ENCODE results near the gene NCL.
"Not testable (repeated sequence)": the region's sequence is repeated elsewhere in the genome, so short reads cannot be mapped to it uniquely, and the experiment has no call there.

NCL gene

DNA sequence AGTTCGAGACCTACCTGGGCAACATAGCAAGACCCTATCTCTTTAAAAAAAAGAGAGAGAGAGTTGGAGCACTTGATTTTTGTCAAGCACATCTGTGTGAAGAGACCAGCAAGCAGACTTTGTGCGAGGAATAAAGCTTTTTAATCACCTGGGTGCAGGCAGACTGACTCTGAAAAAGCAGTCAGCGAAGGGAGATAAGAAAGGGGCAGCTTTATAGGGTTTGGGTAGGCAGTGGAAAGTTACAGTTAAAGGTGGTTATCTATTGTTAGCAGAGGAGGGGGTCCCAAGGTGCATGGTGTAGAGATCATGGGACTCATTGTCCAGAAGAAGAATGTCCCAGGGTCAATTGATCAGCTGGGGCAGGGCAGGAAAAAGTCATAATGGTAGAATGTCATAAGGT, 34.4 kb downstream of the NCL start:
- no peak for DNase-seq

DNA sequence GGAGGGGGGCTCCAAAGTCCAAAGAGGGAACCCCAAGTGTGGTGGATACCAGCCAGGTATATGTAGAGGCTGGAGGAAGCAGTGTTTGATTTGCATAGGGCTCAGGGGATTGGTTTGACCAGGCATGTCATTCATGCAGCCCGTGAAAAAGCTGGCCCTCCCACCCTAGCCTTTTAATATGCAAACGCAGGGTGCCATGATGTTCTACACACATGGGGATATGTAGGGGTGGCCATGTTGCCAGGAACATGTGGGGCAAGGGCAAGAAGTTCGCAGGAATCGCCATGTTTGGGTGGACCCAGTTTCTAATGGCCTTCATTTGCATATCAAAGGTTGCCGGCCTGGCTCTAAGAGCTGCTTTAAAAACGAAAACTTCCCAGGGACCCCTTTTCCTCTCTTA, 35.1 kb downstream of the NCL start:
- DNase-seq = no peak

DNA sequence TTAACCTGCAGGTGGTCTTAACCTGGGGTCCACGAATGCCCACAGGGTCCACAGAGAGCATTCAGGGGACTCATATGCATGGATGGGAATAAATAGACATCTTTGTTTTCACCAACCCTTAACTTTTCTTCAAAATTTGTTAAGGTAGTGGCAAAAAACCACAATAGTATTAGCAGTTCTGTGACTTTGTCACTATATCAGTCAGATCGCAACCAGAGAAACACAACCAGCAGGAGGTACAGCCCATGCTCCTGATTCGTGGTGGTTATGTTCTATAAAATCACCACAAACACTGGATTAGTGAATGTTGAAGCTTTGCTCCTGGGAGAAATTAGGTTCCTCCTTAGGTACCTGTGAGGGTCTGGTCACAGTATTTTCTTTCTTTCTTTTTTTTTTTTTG, 37.2 kb downstream of the NCL start:
- DNase-seq = no peak

DNA sequence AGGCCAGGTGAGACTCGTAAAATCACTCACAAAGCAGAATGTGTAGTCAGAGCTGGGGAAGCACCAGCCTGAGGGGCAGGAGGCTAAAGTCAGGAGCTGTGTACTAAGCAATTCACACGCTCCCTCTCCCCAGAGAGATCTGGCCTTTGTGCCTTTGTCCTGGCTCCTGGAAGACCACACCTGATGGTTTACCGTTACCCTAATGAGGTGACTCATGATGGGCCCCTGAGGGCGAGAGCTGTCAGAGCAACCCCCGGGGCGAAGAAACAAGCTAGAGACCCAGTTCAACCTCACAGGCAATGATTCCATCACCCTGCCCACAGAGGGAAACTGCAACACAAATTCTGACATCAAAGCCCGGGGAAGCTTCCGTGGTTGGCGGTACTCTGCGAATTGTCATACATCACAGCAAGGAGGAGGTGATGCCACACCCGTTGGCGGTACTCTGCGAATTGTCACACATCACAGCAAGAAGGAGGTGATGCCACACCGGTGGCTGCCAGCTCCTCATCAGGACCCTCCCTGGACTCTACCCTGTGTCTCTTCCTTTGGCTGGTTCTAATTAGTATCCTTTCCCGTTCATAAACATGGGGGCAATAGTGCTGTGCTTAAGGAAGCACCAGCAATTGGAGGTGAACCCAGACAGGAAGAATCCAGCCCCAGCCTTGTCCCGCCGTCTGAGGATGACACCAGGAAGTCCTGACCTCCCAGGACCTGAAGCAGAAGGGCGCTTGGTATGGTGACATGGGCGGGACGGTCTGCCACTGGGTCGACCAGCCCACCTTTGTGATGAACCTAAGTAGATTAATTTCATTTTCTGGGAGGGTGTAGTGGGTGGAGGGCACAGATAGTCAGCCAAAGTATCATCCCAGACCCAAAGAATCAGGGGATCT, 38.2 kb downstream of the NCL start:
- DNase-seq = no peak

DNA sequence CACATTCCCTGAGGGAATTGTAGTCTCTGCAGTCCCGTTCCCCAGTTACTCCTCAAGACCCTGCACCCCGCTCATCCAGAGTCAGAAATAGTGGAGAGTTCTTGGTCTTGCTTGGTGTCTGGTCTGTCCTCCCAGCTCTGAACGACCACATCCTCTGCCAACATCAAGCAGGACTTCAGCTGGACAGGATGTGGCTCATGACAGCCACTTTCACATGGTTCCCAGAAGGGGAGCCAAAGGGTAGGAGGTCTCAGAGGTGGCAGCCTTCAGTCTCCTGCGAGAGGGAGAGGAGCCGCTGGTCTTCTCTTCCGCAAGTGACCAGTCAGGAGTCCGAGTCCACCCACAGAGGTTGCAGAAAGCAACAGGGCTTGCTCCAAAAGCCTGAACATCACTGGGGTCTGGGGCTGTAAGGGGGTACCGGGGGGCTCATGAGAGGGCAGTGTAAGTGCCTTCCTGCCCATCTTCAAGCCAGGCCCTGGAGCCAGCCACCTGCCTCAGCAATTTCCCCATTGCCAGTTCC, 38.9 kb downstream of the NCL start:
- DNase-seq = no peak

DNA sequence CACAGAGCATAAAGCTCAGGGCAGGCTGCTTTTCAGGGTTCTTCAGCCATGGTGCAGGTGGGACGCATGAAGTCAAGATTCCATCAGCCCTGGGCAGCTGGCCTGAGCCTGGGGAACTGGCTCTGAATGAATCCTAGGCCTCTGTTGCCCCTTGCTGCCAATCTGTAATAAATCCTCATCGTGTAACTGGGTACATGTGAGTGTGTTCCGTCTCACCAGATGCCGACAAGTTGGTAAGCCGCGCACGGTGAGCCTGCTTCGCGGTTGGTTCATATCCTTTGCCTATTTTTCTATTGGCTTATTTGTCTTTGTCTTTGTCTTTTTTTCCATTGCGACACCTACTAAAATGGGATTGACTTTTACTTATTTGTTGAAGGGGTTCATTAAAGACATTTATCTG, 41.1 kb downstream of the NCL start:
- DNase-seq = no peak

DNA sequence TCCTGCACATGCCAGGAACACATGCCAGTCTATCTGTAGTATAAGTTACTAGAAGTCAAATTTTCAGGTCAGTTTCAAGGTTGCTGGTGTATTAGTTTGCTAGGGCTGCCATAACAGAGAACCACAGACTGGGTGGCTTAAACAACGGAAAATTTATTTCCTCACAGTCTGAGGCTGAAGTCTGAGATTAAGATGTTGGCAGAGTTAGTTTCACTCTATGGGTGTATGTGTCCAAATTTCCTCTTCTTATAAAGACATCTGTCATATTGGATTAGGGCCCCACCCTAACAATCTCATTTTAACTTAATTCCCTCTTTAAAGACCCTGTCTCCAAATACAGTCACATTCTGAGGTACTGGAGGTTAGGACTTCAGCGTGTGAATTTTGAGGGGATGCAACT, 42.2 kb downstream of the NCL start:
- no peak for DNase-seq

DNA sequence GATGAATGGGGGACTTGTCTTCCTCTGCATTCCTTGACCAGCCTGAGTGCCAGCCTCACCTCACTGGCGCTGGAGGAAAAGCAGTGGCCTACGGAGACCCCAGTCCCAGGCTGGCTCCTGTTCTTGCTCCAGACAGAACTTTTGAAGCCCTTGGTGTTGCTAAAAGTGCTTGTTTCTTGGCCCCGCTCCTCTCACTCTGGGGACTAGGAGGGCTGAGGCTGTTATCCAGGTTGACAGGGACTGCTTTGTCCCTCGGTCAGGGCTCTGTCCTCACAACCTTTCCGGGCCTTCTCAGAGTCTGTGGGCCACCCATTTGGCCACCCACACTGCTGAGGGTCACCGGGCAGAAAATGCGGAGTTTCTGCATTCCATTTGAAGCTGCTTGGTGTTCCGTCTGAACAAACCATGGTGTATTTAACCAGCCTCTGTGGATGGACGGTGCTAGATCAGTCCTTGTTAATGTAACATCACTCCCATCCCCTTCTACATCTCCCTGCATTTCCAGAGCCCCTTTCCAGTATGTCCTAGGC, 43.2 kb downstream of the NCL start:
- no peak for DNase-seq

DNA sequence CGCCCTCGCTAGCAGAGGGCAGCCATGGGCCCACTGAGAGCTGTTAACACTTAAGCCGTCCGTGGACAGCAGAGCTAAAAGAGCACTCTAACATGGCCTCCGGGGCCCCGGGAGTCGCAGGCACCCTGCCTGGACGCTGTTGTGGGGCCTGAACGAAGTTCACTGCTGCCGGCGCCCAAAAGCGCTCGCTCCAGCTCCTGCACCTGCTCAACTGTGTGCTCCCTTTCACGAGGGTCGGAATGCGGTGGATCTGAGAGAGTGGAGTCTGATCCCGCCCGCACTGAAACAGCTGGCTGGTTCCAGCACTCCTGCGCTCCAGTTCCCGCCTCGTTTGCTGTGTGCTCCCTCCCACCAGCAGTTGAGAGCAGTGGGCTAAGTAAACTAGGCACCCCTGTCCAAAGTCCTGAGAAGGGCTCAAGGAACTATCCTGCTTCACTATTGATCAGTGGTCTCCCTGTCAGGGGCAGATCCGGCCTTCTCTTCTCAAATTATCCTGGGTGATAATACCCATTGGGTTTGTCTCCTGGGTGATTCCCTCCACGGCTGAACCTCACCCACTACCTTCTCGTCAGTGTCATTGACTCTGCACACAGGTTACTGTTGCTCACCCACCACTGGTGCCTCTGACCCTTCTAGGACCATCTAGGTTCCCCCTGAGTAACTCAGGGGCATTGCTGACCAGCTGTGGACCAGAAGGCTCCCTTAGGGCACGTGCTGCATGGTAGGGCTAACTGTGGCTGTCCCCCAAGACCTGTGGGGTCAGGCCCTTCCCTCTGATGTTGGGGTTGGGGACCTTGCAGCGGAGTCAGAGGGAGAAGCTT, 45.3 kb downstream of the NCL start:
- no peak for DNase-seq

DNA sequence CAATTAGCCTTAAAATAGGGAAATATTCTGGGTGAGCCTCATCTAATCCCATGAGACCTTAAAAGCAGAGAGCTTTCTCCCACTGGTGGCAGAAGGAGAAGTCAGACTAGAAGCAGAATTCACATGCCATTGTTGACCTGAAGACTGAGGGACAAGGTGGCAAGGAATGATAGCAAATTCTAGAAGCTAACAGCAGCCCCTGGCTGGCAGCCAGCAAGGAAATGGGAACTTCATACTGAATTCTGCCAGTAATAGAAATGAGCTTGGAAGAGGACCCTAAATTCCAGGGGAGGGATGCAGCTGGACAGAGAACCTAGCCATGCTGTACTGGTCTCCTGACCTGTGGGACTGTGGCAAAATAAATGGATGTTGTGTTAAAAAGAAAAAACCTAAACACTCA, 49.3 kb downstream of the NCL start:
- DNase-seq = no peak

DNA sequence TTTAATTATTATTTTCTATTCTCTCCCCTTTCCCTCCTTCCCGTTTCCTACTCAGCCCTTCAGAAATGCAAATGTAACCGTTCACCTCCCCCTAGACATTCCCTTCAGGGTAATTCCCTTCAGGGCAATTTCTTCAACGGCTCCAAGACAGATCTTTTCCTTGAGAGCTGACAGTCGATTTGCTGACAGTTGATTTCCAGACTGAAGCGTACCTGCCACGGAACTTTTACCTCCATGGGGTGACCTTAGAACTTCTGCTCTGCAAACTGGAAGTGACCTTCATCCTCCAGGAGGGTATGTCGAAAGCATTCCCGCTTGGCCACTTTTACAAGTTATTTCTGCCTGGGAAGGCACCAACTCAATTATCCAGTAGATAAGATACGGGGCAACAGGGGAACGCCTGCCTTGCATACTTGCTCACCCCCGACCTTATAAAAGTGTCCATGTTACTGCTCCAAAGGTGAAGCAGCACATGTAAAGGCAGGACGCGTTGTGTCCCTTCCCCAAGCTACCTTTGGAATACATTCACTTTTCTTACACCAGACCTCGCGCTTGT, 50.3 kb downstream of the NCL start:
- no peak for DNase-seq

DNA sequence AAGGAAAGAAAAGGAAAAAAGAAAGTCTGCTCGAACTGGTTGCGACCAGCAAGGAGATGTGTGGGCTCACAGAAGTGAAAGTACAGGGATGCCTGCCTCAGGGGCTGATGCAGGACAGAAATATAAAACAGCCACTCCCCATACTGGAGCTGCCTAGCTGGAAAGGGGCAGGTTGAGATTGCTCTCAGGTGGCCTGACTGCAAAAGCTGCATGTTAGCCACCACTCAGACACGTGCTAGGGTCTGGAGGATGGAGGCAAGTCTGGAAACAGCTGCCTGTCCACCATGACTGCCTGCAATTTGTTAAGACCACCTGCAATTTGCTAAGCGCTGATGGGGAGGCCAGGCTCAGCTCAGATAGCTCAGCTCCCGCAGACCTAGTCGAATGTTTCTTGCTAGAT, 50.8 kb downstream of the NCL start:
- DNase-seq = no peak

DNA sequence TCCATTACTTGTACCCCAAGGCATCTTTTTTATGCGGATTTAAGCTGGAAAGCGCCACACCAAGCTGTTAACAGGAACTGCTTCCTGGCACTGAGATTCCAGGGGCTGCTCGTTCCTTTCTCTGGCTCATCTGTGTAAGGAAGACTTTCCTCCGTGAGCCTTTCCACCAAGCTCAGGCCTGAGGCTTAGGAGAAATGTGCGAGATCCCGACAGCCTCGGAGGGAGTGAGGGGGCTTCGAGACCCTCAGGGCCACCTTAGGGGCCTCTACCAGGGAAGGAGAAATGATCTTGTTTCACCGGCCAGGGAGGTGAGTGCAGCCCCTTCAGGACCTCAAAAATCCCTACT, 51.7 kb downstream of the NCL start:
- no peak for DNase-seq

DNA sequence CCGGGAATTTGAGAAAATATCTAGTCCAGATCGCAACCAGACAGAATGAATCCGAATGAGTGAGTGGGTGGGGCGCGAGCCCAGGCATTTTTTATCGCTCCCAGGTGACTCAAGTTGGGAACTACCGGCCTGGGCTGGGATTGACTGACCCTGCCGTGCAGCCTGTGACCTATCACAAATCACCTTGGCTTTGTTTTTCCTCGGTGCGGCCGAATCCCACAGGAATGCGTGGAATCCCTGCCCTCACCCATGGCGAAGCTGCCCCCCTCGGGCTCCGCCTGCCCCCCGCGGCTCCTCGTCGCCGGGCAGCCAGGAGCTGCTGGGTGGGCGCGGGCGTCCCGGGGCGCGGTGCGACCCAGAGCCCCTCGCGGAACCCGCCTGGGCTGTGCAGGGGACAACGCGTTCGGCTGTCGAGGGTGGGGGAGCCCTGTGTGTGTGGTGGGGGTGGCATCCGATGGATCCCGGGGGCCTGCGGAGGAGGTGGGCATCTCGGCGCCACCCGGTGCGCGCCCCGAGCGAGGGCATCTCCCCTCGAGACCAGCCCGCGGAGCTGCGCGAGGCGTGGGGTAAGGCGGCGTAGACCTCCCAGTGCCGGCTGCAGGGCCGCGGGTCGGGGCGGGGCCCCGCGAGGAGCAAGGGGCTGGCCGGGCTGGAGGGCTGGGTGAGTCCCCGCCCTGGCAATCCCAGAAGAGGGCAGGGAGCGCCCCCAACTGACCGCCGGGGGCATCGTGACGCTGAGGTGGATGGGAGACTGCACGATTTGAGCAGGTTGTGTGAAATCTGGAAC, 52.3 kb downstream of the NCL start:
- DNase-seq = peak; percentile 72

DNA sequence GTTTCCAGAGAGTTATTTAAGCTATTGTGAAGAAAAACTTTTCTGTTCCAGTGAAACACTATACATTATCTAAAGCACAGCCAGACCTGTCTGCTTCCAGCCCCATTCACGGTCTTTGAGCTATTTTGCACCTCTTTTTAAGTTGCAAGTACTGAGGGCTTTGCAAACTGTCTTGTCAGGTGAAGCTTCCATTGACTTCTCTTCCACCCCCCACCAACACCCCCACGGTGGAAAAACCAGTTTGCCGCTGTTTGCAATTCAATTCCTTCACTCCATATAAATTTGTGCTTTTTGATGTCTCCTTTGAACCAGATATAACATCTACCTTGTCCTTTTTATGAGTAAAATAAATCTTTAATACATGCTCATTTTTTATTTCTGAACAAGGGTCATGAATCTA, 53.0 kb downstream of the NCL start:
- DNase-seq = no peak

DNA sequence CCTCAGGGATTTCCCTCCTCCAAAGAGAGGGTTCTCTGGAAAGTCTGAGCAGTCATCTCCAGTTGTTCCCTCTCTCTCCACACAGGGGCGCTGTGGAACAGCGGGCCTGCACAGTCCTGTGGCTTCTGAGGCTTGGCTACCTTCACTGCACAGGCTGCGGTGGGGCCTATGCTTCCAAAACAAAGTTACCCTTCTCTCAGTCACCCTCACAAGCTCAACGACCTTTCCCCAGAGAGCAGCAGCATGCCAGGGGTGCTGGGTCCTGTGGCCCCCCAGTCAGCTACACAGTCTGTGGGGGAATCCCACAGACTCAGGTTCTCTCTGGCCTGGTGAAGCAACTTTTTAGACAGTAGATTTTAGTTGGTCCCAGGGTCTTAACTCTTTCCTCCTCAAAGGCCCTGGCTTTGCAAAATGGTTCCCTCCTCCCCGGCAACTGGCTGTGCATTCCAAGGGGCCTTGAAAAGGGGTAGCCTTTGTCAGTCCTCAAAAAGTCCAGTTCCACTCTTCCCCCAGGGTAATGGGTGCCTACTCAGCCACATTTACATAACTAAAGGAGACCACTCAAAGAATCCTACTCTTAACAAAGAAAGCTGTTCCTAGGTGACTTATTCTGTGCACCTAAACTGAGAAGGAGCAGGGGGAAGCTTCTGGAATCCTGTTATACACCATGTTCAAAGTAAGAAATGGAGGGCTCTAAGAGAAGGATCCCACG, 53.8 kb downstream of the NCL start:
- no peak for DNase-seq

DNA sequence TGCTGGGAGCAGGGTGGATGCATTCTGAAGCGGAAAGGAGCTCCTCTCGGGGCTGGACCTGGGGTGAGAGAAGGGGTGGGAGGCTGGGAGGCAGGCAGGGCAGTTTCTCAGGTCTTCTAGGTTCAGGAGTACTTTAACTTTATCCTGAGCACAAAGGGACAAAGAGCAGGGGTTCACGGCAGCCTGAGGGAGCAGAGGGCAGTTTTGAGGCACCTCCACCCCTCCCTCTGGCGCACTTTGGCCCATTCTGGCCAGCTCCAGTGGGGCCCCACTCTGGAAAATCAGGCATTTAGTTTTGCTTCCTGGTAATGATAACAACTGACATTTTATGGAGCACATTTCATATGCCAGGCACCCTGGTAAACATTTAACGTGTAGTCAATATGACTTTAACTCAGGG, 54.5 kb downstream of the NCL start:
- no peak for DNase-seq

DNA sequence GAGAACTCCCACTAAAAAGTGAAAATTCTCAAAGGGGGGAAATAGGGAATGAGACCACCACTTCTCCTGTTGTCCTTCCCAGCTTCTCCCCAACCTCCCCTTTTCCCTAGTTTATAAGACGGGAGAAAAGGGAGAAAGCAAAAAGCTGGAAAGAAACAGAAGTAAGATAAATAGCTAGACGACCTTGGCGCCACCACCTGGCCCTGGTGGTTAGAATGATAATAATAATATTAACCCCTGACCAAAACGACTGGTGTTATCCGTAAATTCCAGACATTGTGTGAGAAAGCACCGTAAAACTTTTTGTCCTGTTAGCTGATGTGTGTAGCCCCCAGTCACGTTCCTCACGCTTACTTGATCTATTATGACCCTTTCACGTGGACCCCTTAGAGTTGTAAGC, 56.0 kb downstream of the NCL start:
- DNase-seq = not testable (repeated sequence)

DNA sequence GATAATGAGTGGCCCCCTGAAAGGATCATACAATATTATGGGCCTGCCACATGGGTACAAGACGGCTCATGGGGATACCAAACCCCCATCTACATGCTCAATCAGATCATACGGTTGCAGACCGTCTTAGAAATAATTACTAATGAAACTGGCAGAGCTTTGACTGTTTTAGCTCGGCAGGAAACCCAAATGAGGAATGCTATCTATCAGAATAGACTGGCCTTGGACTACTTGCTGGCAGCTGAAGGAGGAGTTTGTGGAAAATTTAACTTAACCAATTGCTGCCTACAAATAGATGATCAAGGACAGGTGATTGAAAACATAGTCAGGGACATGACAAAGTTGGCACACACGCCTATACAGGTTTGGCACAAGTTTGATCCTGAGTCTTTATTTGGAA, 56.6 kb downstream of the NCL start:
- not testable (repeated sequence) for DNase-seq

DNA sequence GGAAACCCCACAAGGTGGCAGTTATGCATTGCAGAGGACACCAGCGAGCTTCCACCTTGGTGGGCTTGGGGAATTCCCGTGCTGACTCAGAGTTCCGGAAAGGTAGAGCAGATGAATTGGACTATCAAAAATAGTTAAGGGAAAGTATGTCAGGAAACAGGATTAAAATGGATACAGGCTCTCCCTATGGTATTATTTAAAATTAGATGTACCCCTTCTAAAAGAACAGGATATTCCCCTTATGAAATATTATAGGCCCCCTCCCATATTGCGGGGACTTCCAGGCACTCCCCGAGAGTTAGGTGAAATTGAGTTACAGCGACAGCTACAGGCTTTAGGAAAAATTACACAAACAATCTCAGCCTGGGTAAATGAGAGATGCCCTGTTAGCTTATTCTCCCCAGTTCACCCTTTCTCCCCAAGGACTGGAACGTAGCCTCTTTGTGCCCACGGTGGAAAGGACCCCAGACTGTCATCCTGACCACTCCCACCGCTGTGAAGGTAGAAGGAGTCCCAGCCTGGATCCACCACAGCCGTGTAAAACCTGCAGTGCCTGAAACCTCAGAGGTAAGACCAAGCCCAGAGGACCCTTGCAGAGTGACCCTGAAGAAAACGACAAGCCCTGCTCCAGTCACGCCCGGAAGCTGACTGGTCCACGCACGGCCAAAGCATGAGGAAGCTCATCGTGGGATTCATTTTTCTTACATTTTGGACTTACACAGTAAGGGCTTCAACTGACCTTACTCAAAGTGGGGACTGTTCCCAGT, 58.5 kb downstream of the NCL start:
- DNase-seq = not testable (repeated sequence)

DNA sequence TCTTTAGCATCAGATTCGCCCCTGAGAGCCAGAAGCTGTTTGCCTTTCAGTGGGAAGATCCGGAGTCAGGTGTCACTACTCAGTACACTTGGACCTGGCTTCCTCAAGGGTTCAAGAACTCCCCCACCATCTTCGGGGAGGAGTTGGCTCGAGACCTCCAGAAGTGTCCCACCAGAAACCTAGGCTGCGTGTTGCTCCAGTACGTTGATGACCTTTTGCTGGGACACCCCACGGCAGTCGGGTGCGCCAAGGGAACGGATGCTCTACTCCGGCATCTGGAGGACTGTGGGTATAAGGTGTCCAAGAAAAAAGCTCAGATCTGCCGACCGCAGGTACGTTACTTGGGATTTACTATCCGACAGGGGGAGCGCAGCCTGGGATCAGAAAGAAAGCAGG, 60.1 kb downstream of the NCL start:
- DNase-seq = not testable (repeated sequence)

All from NCI-H2029 (cell line).